Epithelial cell of prostate (primary cell): ENCODE results near the gene ASCC3.
A peak's percentile ranks its signal among the peaks of the same experiment; 100 is the strongest.
"Not testable (repeated sequence)": the region's sequence is repeated elsewhere in the genome, so short reads cannot be mapped to it uniquely, and the experiment has no call there.

Source experiments
- DNase-seq: peaks from one replicate; pipeline ENCODE4 v3.0.0-alpha.2; 2011; ENCODE audit warnings: low read depth, low spot score
- H3K27ac ChIP-seq: fragments of 450-650 bp; 2 replicates; pipeline ENCODE4 v1.5.1; 2017; ENCODE audit warnings: mild to moderate bottlenecking

Gene ASCC3

GRCh38 chr6:100818066-100818465 is 63.1 kb downstream of the ASCC3 start:
- DNase-seq, result no peak
- no peak overlapping the region for H3K27ac ChIP-seq

GRCh38 chr6:100810015-100810414 is 71.1 kb downstream of the ASCC3 start:
- no peak for DNase-seq
- no peak overlapping the region for H3K27ac ChIP-seq

- no peak overlapping the region for H3K27ac ChIP-seq
- DNase-seq, result no peak
Observed at GRCh38 chr6:100809346-100809745, 71.8 kb downstream of the ASCC3 start.

- H3K27ac ChIP-seq, result no peak overlapping the region
- DNase-seq, result no peak
Observed at GRCh38 chr6:100808638-100809275, 72.4 kb downstream of the ASCC3 start.

GRCh38 chr6:100806296-100806695 is 74.8 kb downstream of the ASCC3 start:
- H3K27ac ChIP-seq, result no peak overlapping the region
- DNase-seq, result no peak

GRCh38 chr6:100803264-100804045 is 77.7 kb downstream of the ASCC3 start:
- H3K27ac ChIP-seq, result no peak overlapping the region
- DNase-seq, result peak; percentile 3

- H3K27ac ChIP-seq, result no peak overlapping the region
- DNase-seq, result no peak
Observed at GRCh38 chr6:100801036-100801435, 80.1 kb downstream of the ASCC3 start.

- no peak overlapping the region for H3K27ac ChIP-seq
- no peak for DNase-seq
Observed at GRCh38 chr6:100796049-100796823, 84.9 kb downstream of the ASCC3 start.

GRCh38 chr6:100790084-100790483 is 91.0 kb downstream of the ASCC3 start:
- no peak for DNase-seq
- H3K27ac ChIP-seq, result no peak overlapping the region

- no peak for DNase-seq
- no peak overlapping the region for H3K27ac ChIP-seq
Observed at GRCh38 chr6:100785982-100786381, 95.1 kb downstream of the ASCC3 start.

GRCh38 chr6:100780648-100781047 is 100.5 kb downstream of the ASCC3 start:
- no peak for DNase-seq
- H3K27ac ChIP-seq, result peak overlapping the region; percentile 46

GRCh38 chr6:100775667-100776066 is 105.5 kb downstream of the ASCC3 start:
- DNase-seq, result no peak

GRCh38 chr6:100774681-100775080 is 106.4 kb downstream of the ASCC3 start:
- no peak for DNase-seq
- H3K27ac ChIP-seq, result peak overlapping the region; percentile 47

More at GRCh38 chr6:100775667-100776066, 105.5 kb downstream of the ASCC3 start:
- H3K27ac ChIP-seq, result peak overlapping the region; percentile 47

GRCh38 chr6:100768816-100769351 is 112.2 kb downstream of the ASCC3 start:
- no peak overlapping the region for H3K27ac ChIP-seq
- DNase-seq, result no peak

- no peak overlapping the region for H3K27ac ChIP-seq
- no peak for DNase-seq
Observed at GRCh38 chr6:100763617-100764241, 117.4 kb downstream of the ASCC3 start.

GRCh38 chr6:100761841-100762240 is 119.3 kb downstream of the ASCC3 start:
- H3K27ac ChIP-seq, result no peak overlapping the region
- DNase-seq, result no peak

- not testable (repeated sequence) for H3K27ac ChIP-seq, DNase-seq
Observed at GRCh38 chr6:100758386-100758785, 122.7 kb downstream of the ASCC3 start.

- H3K27ac ChIP-seq, result no peak overlapping the region
- no peak for DNase-seq
Observed at GRCh38 chr6:100753421-100753820, 127.7 kb downstream of the ASCC3 start.

GRCh38 chr6:100751590-100751989 is 129.5 kb downstream of the ASCC3 start:
- DNase-seq, result no peak
- no peak overlapping the region for H3K27ac ChIP-seq

GRCh38 chr6:100745419-100746041 is 135.6 kb downstream of the ASCC3 start:
- no peak overlapping the region for H3K27ac ChIP-seq
- DNase-seq, result no peak
